ENCODE measurements around the gene STRADA. TPM values are rescaled to one million over a fixed set of nuclear protein-coding genes. Genes with fewer than 3 reads are reported as not detected.
A peak's percentile ranks its signal among the peaks of the same experiment; 100 is the strongest.

Gene STRADA
- total and polyA plus RNA-seq, 9 of the 15 experiments (the other 6 are each of a cell fraction or from before 2014, with no cell fraction given): 6.6 to 33.0 (median 20.5) TPM

- TF ChIP-seq POLR2B (IDR thresholded peaks at IDR 0.05; ENCODE audit: low read depth, partially characterized antibody): no peak
These were observed 38.6 kb downstream of the STRADA start (continued) for GRCh38 chr17:63703029-63703428.

- H3K4me3 ChIP-seq: no peak overlapping the region
- H3K27me3 ChIP-seq (ENCODE audit: control insufficient read depth in 2 of 2, insufficient read depth in 2 of 2, low read length in 2 of 2): no peaks in the 10 kb centered on the region
- no TSS peak for BruUV-seq (replicated peaks)
- no peaks in the 10 kb centered on the region for H3K9me3 ChIP-seq (replicated peaks; ENCODE audit: control insufficient read depth, insufficient read depth, low read depth, low read length)
- TF ChIP-seq U2AF2 (optimal IDR thresholded peaks at IDR 0.05; ENCODE audit: low read depth, low read length): no peak
- H3K9ac ChIP-seq (ENCODE audit: insufficient read depth in 1 of 2, low read depth in 2 of 2, low read length in 2 of 2): no peak overlapping the region; a peak in 1 of 4 replicates
- CTCF ChIA-PET (ENCODE audit: low intra/inter-chr PET ratio): no interaction called here
- peaks cover 8% of the 10 kb centered on the region; the same call in 1 of the 3 replicates for H3K36me3 ChIP-seq (ENCODE audit: control insufficient read depth, insufficient read depth, low read length)
- FAIRE-seq (no peak), DNase-seq (ENCODE audit: extremely low read depth in 1 of 4, low spot score in 3 of 4) (no peak), ATAC-seq (no peak)
- no peak overlapping the region for H3K4me2 ChIP-seq (ENCODE audit: insufficient read depth, low read length)
- intact Hi-C loops (cut with micrococcal nuclease) (no loop called here), in situ Hi-C loops (cut with MboI) (no loop called here)
- H3K79me2 ChIP-seq (ENCODE audit: control insufficient read depth, insufficient read depth, low read length): no peaks in the 10 kb centered on the region
- no peaks in the 10 kb centered on the region for H3K9me1 ChIP-seq (ENCODE audit: control insufficient read depth, insufficient read depth, low read length)
- H3K4me1 ChIP-seq (replicated peaks in 1 of 2; ENCODE audit: control insufficient read depth in 2 of 2, insufficient read depth in 2 of 2, low read length in 2 of 2): peaks cover 0 to 38% of the 10 kb centered on the region in 2 experiments; a peak in 2 of 5 replicates
- H4K20me1 ChIP-seq (replicated peaks; ENCODE audit: control insufficient read depth, insufficient read depth, low read length): no peaks in the 10 kb centered on the region
- WGBS (ENCODE audit: insufficient coverage, low coverage, missing lambda C conversion rate): 75% methylated on average over 6 of the region's 6 CpGs
- H2AFZ ChIP-seq (ENCODE audit: low read depth, low read length): no peak overlapping the region
- H3K27ac ChIP-seq (ENCODE audit: extremely low read depth, low read depth, low read length): no peak overlapping the region
- POLR2A ChIA-PET: interaction anchor here (0.6 kb wide), 1 partner anchor 27 kb away, joined by 3 read pairs; no protein-coding TSS in a partner anchor
These were observed 38.9 kb downstream of the STRADA start for GRCh38 chr17:63702721-63703015.

- Histone ChIP-seq H3K9ac (ENCODE audit: insufficient read depth in 1 of 2, low read depth in 2 of 2, low read length in 2 of 2) (no peak overlapping the region; a peak in 1 of 4 replicates), H3K4me2 (ENCODE audit: insufficient read depth, low read length) (no peak overlapping the region), H2AFZ (ENCODE audit: low read depth, low read length) (no peak overlapping the region), H3K4me3 (no peak overlapping the region), H3K27ac (ENCODE audit: extremely low read depth, low read depth, low read length) (no peak overlapping the region), H3K9me1 (ENCODE audit: control insufficient read depth, insufficient read depth, low read length) (no peaks in the 10 kb centered on the region), H3K36me3 (ENCODE audit: control insufficient read depth, insufficient read depth, low read length) (peaks cover 8% of the 10 kb centered on the region; the same call in 1 of the 3 replicates), H4K20me1 (replicated peaks; ENCODE audit: control insufficient read depth, insufficient read depth, low read length) (no peaks in the 10 kb centered on the region), H3K9me3 (replicated peaks; ENCODE audit: control insufficient read depth, insufficient read depth, low read depth, low read length) (no peaks in the 10 kb centered on the region), H3K4me1 (replicated peaks in 1 of 2; ENCODE audit: control insufficient read depth in 2 of 2, insufficient read depth in 2 of 2, low read length in 2 of 2) (peaks cover 0 to 44% of the 10 kb centered on the region in 2 experiments; a peak in 2 of 5 replicates), H3K27me3 (ENCODE audit: control insufficient read depth in 2 of 2, insufficient read depth in 2 of 2, low read length in 2 of 2) (no peaks in the 10 kb centered on the region), H3K79me2 (ENCODE audit: control insufficient read depth, insufficient read depth, low read length) (no peaks in the 10 kb centered on the region)
- FAIRE-seq: no peak
- intact Hi-C loops (cut with micrococcal nuclease) (no loop called here), in situ Hi-C loops (cut with MboI) (no loop called here)
- 82% methylated on average over 10 of the region's 19 CpGs for WGBS (ENCODE audit: insufficient coverage, low coverage, missing lambda C conversion rate)
- ChIA-PET POLR2A (interaction anchor here (0.6 to 1.6 kb wide), 4 partner anchors 8 to 26 kb away, joined by 3 to 7 read pairs (median 4); no protein-coding TSS in a partner anchor), CTCF (ENCODE audit: low intra/inter-chr PET ratio) (no interaction called here)
- TF ChIP-seq CXXC5 (CRISPR knock-in tag; IDR thresholded peaks at IDR 0.05) (no peak), EZH2 (IDR thresholded peaks at IDR 0.05; ENCODE audit: borderline replicate concordance, low read depth, low read length) (no peak), VEZF1 (CRISPR knock-in tag; IDR thresholded peaks at IDR 0.05) (0 out of 2 replicates have a peak, but pooled peaks have one; percentile 25)
- DNase-seq (ENCODE audit: extremely low read depth in 1 of 4, low spot score in 3 of 4): peak; percentile 25 to 41 (median 33)
- ATAC-seq: no peak
- no TSS peak for BruUV-seq (replicated peaks)
These were observed 39.5 kb downstream of the STRADA start for GRCh38 chr17:63701868-63702720.

All from K562 (cell line).